Activated CD4-positive, alpha-beta T cell treated with anti-CD3 and anti-CD28 coated beads, Interleukin-2, amount 10 ng/mL, durations not matched to agents 24 days and 14 days (primary cell): ENCODE results near the gene TARS2. TPM values are rescaled to one million over a fixed set of nuclear protein-coding genes. Genes with fewer than 3 reads are reported as not detected.

Experiments
- DNase-seq: peaks from one replicate; pipeline ENCODE4 v3.0.0; 2022
- H3K27ac Mint-ChIP-seq: one replicate; pipeline ENCODE4 v1.8.0; 2022; ENCODE audit warnings: mild to moderate bottlenecking, mixed read lengths
- H3K27me3 Mint-ChIP-seq: one replicate; pipeline ENCODE4 v1.8.0; 2022; ENCODE audit warnings: mixed read lengths
- H3K36me3 Mint-ChIP-seq: one replicate; pipeline ENCODE4 v1.8.0; 2022; ENCODE audit warnings: low read depth, mild to moderate bottlenecking, mixed read lengths
- H3K4me1 Mint-ChIP-seq: one replicate; pipeline ENCODE4 v1.8.0; 2021; ENCODE audit warnings: mixed read lengths
- H3K4me3 Mint-ChIP-seq: one replicate; pipeline ENCODE4 v1.8.0; 2022; ENCODE audit warnings: mild to moderate bottlenecking, moderate library complexity, mixed read lengths
- H3K9me3 Mint-ChIP-seq: one replicate; pipeline ENCODE4 v1.8.0; 2021; ENCODE audit warnings: mixed read lengths
- intact Hi-C: fragments of 100-400 bp; cut with micrococcal nuclease; formaldehyde crosslinking; loops from one replicate; pipeline ENCODE4 v1.15.1; 2023
- total RNA-seq: library from RNA; stranded (reverse); gene quantifications from 2 replicates; pipeline ENCODE4 v1.2.3, GENCODE V29; 2022

The TARS2 gene
- total RNA-seq, 1 donor from 2014 or later: 68.8 TPM

DNA sequence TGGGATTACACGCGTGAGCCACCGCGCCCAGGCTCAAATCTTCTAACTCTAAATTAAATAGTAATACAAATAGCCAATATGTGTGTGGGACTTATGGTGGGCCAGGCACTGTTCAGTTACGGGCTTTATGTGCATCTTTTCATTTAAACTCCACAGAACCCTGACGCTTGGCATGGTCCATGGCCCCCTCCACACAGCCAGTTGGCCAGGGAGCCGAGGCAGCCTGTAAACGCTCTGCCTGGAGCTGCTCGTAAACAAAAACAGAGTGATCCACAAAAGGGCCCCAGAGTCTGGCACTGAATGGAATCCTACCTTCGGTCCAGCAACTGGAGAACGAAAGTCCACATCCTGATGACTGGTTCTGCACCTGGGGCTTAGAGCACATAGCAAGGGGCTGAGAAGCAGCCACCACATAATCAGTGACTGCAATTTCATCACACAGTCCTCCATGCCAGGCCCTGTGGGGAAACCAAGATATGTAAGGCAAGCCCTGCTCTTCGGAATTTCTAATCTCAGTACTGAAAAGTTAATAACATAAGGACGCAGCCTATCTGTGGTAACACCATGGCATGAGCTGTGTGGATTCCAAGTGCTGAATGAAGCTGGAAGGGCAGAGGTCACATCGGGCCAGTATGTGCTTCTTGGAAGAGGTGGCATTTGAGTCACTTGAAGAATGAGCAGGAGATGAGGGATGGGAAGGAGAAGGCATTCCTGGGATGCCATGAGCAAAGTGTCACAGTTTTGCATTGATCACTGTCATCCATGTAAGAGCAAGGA lies 48.5 kb downstream of the TARS2 start:
- intact Hi-C loops: no loop called here
- H3K4me3 Mint-ChIP-seq: no peak overlapping the region
- DNase-seq: no peak
- no peak overlapping the region for H3K27ac Mint-ChIP-seq
- no peaks in the 10 kb centered on the region for H3K9me3 Mint-ChIP-seq
- no peaks in the 10 kb centered on the region for H3K27me3 Mint-ChIP-seq
- no peaks in the 10 kb centered on the region for H3K36me3 Mint-ChIP-seq
- peaks cover 3% of the 10 kb centered on the region for H3K4me1 Mint-ChIP-seq

DNA sequence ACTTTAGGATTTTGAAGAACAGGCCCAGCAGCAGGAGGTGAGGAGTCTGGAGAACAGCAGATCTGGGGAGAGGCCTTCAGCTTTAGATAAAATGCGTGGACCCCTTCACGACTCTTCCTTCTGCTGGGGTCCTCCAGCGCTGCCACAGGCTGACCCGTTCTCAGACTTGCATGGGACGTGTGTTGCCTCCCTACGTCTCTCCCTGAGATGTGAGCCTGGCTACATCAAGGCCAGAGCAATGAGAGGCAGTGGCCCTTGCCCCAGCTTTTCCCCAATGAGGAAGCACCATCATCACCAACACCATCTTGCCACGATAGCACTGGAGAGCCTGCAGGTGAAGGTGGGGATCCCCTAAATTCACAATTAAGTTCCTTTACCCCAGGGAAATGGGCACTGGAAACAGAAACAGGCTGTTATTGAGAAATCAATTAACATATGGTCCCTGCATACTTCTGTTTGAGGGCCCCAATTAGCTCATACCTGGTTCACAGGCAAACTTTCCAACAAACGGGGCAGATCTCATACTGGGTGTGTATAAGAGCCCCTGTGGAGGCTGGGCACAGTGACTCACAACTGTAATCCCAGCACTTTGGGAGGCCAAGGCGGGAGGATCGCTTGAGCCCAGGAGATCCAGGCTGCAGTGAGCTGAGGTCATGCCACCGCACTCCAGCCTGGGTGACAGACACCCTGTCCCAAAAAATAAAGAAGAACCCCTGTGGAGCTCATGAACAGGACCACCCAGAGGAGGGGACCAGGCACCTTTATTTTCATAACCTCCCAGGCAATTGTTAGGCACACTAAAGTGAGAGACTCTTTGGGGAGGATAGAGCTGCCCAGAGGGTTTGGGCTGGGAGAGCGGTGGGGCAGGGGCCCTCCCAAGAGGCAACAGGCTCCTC lies 49.9 kb downstream of the TARS2 start:
- no peaks in the 10 kb centered on the region for H3K9me3 Mint-ChIP-seq
- peaks cover 3% of the 10 kb centered on the region for H3K4me1 Mint-ChIP-seq
- no peaks in the 10 kb centered on the region for H3K36me3 Mint-ChIP-seq
- intact Hi-C loops: no loop called here
- H3K27ac Mint-ChIP-seq: no peak overlapping the region
- DNase-seq: no peak
- H3K4me3 Mint-ChIP-seq: no peak overlapping the region
- H3K27me3 Mint-ChIP-seq: no peaks in the 10 kb centered on the region

DNA sequence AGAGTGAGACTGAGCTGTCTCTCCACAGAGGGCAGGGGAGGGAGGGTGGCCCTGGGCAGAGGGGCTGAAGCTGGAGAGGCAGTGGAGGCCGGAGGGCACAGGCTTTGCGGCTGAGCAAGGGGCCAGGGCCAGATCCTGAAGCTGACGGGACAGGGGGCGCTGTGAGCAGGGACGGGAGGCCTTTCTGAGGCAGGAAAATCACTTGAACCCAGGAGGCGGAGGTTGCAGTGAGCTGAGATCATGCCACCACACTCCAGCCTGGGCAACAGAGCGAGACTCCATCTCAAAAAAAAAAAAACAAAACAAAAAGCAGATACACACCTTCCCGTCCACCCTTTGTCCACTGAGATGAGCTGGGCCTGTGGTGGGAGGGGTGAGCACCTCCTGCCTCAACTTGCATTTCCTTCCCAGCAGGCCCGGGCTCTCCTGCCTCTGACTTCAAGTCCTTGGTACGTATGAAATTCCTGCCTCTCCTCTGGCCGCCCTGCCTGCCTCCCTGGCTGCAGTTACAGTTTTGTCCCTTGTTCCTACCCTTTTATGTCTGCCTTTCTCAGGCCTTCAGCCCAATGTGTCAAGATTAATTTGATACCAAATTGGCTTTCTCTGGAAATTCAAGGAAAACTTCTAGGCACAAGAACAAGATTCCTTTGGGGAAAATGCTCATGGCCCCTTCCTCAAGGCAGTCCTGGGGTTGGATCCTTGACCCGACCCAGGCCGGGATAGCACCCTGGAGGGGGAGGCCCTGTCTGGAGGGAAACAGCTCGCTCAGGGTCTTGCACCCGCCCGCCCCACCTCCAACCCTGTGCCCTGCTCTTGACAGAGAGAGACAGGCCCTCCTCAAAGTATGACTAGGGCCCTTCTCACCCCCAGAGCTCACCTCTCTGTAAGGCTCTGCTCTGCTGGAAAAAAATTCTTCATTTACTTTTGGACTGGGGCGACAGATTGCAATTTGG lies 50.8 kb downstream of the TARS2 start:
- H3K4me3 Mint-ChIP-seq: no peak overlapping the region
- peaks cover 4% of the 10 kb centered on the region for H3K27me3 Mint-ChIP-seq
- H3K27ac Mint-ChIP-seq: no peak overlapping the region
- no peaks in the 10 kb centered on the region for H3K36me3 Mint-ChIP-seq
- no peaks in the 10 kb centered on the region for H3K4me1 Mint-ChIP-seq
- no peak for DNase-seq
- no peaks in the 10 kb centered on the region for H3K9me3 Mint-ChIP-seq
- intact Hi-C loops: no loop called here

DNA sequence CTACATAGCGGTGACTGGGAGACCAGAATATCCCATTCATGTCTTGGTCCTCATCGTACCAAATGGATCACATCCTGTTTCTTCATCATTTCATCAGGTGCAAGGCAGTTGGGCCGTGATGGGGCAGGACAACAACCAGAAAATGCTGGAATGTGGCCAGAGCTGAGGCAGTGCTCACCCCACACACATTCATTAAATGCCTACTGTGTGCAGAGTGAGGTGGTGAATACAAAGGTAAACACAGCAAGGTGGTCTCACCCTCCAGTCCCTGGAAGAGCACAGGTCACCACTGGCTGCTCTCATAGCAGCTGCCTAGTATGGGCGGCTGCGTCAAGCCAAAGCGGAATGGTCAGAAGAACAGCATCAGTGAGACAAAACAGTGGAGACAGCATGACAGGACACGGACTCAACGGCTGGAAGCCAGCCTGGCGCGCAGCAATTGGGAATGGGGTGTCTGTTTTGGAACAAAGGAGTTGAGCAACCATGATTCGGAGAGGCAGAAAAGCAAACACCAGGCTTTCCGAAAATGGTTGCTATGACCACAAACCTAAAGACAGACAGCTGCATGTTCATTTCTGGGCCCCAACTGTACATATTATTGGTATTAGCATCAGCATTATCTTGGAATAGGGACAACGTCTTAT lies 56.4 kb downstream of the TARS2 start:
- H3K4me3 Mint-ChIP-seq: no peak overlapping the region
- H3K27ac Mint-ChIP-seq: no peak overlapping the region
- peaks cover 5% of the 10 kb centered on the region for H3K4me1 Mint-ChIP-seq
- no peaks in the 10 kb centered on the region for H3K9me3 Mint-ChIP-seq
- no peak for DNase-seq
- no peaks in the 10 kb centered on the region for H3K36me3 Mint-ChIP-seq
- intact Hi-C loops: no loop called here
- peaks cover 15% of the 10 kb centered on the region for H3K27me3 Mint-ChIP-seq

DNA sequence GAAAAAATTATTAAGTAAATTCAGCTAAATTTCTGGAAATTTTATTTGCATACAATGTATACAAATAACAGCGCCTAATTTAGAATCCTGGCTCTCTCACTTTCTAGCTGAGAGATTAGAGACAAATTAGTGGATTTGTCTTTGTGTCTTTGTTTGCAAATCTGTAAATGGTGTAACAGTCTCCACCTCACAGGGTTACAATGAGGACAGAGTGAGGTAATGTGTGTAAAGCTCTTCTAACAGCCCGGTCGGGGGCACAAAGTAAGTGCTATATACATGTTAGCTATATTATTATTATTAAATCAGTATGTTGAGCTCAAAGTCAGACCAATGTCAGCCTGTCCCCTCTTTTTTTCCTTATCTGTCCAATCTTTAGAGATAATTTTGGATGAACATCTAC lies 57.0 kb downstream of the TARS2 start:
- H3K4me3 Mint-ChIP-seq: no peak overlapping the region
- H3K27ac Mint-ChIP-seq: no peak overlapping the region
- peaks cover 5% of the 10 kb centered on the region for H3K4me1 Mint-ChIP-seq
- peaks cover 15% of the 10 kb centered on the region for H3K27me3 Mint-ChIP-seq
- no peaks in the 10 kb centered on the region for H3K36me3 Mint-ChIP-seq
- H3K9me3 Mint-ChIP-seq: no peaks in the 10 kb centered on the region
- DNase-seq: no peak
- intact Hi-C loops: no loop called here

DNA sequence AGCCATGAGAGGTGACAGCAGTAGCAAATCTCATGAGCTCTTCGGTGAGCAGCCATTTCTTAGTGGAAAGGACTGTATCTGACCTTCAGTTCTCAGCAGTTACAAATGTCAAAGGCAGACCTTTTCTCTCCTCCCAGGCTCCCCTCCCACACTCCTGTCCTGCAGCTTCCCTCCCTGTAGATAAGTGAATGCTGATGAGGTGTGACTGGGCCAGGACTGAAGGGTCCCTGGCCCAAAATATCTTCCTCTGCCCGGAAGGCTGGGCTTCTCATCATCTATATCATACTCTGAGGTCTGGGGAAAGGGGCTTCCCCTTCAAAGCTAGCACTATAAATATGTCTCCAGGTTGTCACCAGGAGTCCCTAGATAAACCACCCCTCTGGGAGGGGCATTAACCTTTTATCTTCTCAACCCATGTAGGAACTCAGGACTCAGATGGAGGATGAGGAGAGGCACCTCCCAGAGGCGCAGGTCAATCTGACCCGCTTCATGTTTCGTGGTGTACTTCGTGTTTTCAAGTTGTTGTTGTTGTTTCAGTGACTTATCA lies 58.3 kb downstream of the TARS2 start:
- no peak overlapping the region for H3K4me3 Mint-ChIP-seq
- H3K4me1 Mint-ChIP-seq: peaks cover 10% of the 10 kb centered on the region
- no peaks in the 10 kb centered on the region for H3K9me3 Mint-ChIP-seq
- H3K27ac Mint-ChIP-seq: no peak overlapping the region
- intact Hi-C loops: no loop called here
- peaks cover 19% of the 10 kb centered on the region for H3K27me3 Mint-ChIP-seq
- no peak for DNase-seq
- no peaks in the 10 kb centered on the region for H3K36me3 Mint-ChIP-seq

DNA sequence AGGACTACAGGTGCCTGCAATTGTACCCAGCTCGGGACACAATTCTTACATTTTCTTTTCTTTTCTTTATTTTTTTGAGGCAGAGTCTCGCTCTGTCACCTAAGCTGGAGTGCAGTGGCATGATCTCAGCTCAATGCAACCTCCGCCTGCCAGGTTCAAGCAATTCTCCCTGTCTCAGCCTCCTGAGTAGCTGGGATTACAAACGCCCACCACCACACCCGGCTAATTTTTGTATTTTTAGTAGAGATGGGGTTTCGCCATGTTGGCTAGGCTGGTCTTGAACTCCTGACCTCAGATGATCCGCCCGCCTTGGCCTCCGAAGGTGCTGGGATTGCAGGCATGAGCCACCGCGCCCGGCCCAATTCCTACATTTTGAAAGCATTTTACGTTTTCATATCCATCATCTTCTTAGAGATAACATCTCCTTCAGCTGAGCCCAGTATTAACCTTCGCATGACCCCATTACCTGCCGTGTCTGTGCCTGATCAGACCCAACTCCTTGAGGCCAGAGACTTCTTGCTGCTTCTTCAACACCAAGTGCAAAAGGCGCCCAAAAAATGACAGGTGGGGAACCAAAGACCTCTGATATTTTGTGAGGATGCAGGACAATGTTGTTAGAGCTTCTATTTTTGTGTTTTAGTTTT lies 59.2 kb downstream of the TARS2 start:
- Mint-ChIP-seq H3K4me3 (no peak overlapping the region), H3K36me3 (no peaks in the 10 kb centered on the region), H3K27me3 (peaks cover 19% of the 10 kb centered on the region), H3K9me3 (no peaks in the 10 kb centered on the region), H3K4me1 (peaks cover 16% of the 10 kb centered on the region), H3K27ac (no peak overlapping the region)
- intact Hi-C loops: no loop called here
- no peak for DNase-seq

DNA sequence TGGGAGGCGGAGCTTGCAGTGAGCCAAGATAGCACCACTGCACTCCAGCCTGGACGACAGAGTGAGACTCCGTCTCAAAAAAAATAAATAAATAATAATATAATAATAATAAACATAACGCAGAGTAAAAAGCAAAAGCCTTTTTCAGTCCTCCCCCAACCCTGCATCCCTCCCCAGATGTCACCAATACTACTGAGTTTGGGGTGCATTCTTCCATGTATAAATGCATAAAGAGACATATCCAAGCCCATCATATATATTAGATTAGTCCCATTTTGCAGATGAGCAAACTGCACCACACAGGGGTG lies 61.1 kb downstream of the TARS2 start:
- peak overlapping the region; percentile 58 for H3K27ac Mint-ChIP-seq
- intact Hi-C loops: no loop called here
- H3K27me3 Mint-ChIP-seq: peaks cover 15% of the 10 kb centered on the region

DNA sequence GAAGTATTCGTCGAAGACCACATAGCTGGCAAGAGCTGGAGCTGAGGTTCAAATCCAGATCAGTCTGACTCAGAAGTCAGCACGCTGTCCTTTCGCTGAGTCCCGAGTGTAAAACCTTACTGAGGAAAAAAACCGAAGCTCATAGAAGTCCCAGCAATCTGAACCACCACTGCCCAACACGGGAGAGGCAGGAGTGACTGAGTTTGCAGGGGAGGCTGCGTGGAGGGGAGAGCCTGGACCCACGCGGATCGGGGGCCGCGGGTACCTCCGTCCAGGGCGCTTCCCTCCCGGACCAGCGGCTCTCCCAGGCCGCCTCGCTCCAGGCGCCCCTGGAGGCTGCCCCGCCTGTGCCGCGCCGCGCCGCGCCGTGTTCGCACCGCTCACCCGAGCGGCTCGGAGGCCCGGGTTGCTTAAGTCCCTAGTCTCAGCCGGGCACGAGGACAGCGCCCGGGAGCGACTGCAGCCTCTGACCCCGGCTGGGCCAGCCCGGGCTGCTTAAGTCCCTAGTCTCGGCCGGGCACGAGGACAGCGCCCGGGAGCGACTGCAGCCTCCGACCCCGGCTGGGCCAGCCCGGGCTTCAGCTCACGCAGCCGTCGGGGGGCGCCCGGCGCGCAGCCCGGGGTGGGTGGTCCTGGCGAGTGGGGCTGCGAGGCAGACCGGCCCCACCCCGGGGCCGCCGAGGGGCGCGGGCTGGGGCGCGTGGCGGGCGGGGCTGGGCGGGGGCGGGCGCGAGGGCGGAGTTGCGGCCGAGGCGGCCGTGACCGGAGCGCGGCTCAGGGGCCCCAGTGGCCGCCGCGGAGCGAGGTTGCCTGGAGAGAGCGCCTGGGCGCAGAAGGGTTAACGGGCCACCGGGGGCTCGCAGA lies 61.6 kb downstream of the TARS2 start, which contains the start of gene ADAMTSL4:
Gene ADAMTSL4 (plus strand): TSS at position 777 of the 864 bp plus-strand sequence. CDS start 2,881 bp downstream, outside the sequence.
- H3K36me3 Mint-ChIP-seq: no peaks in the 10 kb centered on the region
- peak within 1 kb of the TSS; percentile 70 for H3K27ac Mint-ChIP-seq
- peaks cover 28% of the 10 kb centered on the region for H3K4me1 Mint-ChIP-seq
- no peaks in the 10 kb centered on the region for H3K9me3 Mint-ChIP-seq
- peaks cover 12% of the 10 kb centered on the region for H3K27me3 Mint-ChIP-seq
- H3K4me3 Mint-ChIP-seq: peak within 1 kb of the TSS; percentile 78
- DNase-seq: peak; percentile 86
- intact Hi-C loops: no loop called here

More for the DNA sequence above, 61.1 kb downstream of the TARS2 start:
- Mint-ChIP-seq H3K4me3 (peak overlapping the region; percentile 77), H3K36me3 (no peaks in the 10 kb centered on the region), H3K9me3 (no peaks in the 10 kb centered on the region), H3K4me1 (peaks cover 28% of the 10 kb centered on the region)
- DNase-seq: no peak

DNA sequence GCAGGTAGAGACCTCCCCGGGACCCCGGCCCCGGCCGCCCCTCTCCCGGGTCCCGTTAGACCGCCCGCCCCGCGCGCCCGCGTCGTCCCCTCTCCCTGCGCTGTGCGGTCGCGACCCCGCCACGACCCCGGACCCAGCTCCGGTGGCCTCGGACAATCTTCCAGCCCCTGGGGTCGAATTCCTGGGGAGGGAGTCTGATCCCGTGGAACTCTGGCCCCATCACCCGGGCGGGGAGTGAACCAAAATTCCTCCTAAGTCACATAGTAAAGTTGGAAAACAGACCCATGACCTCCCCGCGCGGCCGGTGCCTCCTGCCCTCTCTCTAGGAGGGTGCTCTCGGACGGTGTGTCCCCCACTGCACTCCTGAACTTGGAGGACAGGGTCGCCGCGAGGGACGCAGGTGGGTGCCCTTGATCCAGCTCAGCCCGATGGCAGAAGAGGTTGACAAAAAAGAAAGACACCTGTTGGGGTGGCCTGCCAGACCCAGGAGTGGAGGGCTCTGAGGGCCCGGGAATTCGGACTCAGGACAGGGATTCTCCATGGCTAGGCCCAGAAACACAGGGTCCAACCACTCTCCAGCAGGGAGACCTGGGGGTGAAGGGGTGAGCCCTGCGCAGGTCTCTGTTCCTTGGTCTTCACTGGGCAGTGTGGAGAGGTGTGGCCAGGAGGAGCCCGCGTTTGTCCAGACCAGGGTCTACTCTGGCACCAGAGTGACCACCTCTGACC lies 62.4 kb downstream of the TARS2 start:
- Mint-ChIP-seq H3K9me3 (no peaks in the 10 kb centered on the region), H3K4me3 (peak overlapping the region; percentile 78), H3K27ac (peak overlapping the region; percentile 70), H3K27me3 (peaks cover 12% of the 10 kb centered on the region), H3K4me1 (peaks cover 28% of the 10 kb centered on the region), H3K36me3 (no peaks in the 10 kb centered on the region)
- intact Hi-C loops: loop anchor here (5.0 kb wide), 1 partner anchor 87 kb away; no protein-coding TSS in a partner anchor
- DNase-seq: peak; percentile 61

DNA sequence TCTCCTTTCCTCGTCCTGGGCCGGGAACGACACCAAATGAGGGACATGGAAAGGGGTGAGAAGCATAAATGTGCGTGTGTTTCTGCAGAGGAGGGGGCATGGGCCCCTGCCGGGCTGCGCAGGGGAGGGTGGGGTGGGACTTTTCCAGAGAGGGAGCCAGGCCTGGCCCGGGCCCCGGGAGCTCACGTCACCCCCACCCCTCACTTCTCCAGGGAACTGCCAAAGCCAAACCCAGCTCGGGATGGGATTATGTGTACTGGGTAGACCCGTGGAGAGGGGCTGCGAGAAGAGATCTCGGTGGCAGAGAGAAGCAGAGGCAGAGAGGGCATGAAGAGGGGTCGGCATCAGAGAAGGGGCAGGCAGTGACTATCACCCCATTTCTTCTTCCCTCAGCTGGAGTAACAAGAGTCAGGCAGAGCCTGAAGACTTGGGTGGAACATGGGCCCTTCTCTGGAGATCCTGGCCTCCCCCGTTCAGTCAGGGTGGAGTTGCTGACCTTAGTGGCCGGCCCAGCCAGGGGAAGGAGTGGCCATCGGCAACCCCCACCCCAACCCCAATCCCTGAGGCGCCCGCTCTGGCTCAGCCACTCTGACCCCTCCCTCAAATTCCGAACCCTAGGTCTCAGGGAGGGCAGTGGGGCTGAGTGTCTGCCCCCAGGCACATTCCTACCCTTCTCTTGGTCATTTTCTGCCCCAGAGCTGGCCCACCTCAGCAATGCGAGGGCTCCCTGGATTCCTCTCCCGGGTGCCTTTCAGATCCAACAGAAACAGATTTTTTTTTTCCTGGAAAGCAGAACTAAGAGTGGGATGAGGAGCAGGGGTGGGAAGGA lies 63.2 kb downstream of the TARS2 start:
- H3K4me1 Mint-ChIP-seq: peaks cover 26% of the 10 kb centered on the region
- H3K9me3 Mint-ChIP-seq: no peaks in the 10 kb centered on the region
- peaks cover 11% of the 10 kb centered on the region for H3K27me3 Mint-ChIP-seq
- no peak overlapping the region for H3K27ac Mint-ChIP-seq
- peaks cover 2% of the 10 kb centered on the region for H3K36me3 Mint-ChIP-seq
- DNase-seq: peak; percentile 57
- H3K4me3 Mint-ChIP-seq: peak overlapping the region; percentile 20
- intact Hi-C loops: loop anchor here (5.0 kb wide), 1 partner anchor 88 kb away; no protein-coding TSS in a partner anchor
